Mesendoderm (in vitro differentiated cells): ENCODE data around the gene ARL1.
"Not testable (repeated sequence)": the region's sequence is repeated elsewhere in the genome, so short reads cannot be mapped to it uniquely, and the experiment has no call there.

Experiments
- DNase-seq: peaks from one replicate; pipeline ENCODE4 v3.0.0; 2013
- H2AK5ac ChIP-seq: 2 replicates; pipeline ENCODE4 v1.6.1; 2013; ENCODE audit warnings: low read length, inconsistent platforms
- H2BK120ac ChIP-seq: 2 replicates; pipeline ENCODE4 v1.6.1; 2013; ENCODE audit warnings: low read depth, mild to moderate bottlenecking, low read length, moderate library complexity, mixed read lengths
- H2BK15ac ChIP-seq: replicated peaks from 2 replicates; pipeline ENCODE4 v1.6.1; 2013; ENCODE audit warnings: low read depth, mild to moderate bottlenecking, moderate library complexity
- H2BK5ac ChIP-seq: 2 replicates; pipeline ENCODE4 v1.6.1; 2013; ENCODE audit warnings: low read length, inconsistent platforms
- H3K18ac ChIP-seq: 2 replicates; pipeline ENCODE4 v1.6.1; 2013; ENCODE audit warnings: mild to moderate bottlenecking, low read length, mixed read lengths
- H3K23ac ChIP-seq: one replicate; pipeline ENCODE4 v1.6.1; 2013; ENCODE audit warnings: low read length
- H3K27ac ChIP-seq: 2 replicates; pipeline ENCODE4 v1.5.1; 2013; ENCODE audit warnings: low read depth, mild to moderate bottlenecking, inconsistent platforms, low read length, moderate library complexity
- H3K27me3 ChIP-seq: 2 replicates; pipeline ENCODE4 v1.6.1; 2013; ENCODE audit warnings: low read length, control low read depth, mild to moderate bottlenecking, inconsistent platforms; ENCODE audit not compliant: insufficient read depth, poor library complexity
- H3K36me3 ChIP-seq: 2 replicates; pipeline ENCODE4 v1.6.1; 2013; ENCODE audit warnings: low read length, inconsistent platforms; ENCODE audit not compliant: control insufficient read depth, insufficient read depth
- H3K4ac ChIP-seq: one replicate; pipeline ENCODE4 v1.6.1; 2013; ENCODE audit warnings: low read depth, mild to moderate bottlenecking, low read length, moderate library complexity
- H3K4me1 ChIP-seq: 2 replicates; pipeline ENCODE4 v1.6.1; 2013; ENCODE audit warnings: low read depth, low read length, inconsistent platforms; ENCODE audit not compliant: control insufficient read depth
- H3K4me2 ChIP-seq: 2 replicates; pipeline ENCODE4 v1.6.1; 2013; ENCODE audit warnings: low read length
- H3K4me3 ChIP-seq: 2 replicates; pipeline ENCODE4 v1.5.1; 2013; ENCODE audit warnings: mild to moderate bottlenecking, low read length
- H3K56ac ChIP-seq: one replicate; pipeline ENCODE4 v1.6.1; 2013; ENCODE audit warnings: low read length
- H3K79me1 ChIP-seq: 2 replicates; pipeline ENCODE4 v1.6.1; 2013; ENCODE audit warnings: low read length, inconsistent platforms
- H3K79me2 ChIP-seq: 2 replicates; pipeline ENCODE4 v1.6.1; 2013; ENCODE audit warnings: mild to moderate bottlenecking, low read length; ENCODE audit not compliant: control insufficient read depth, insufficient read depth
- H3K9ac ChIP-seq: 2 replicates; pipeline ENCODE4 v1.6.1; 2013; ENCODE audit warnings: low read length, inconsistent platforms
- H4K5ac ChIP-seq: one replicate; pipeline ENCODE4 v1.6.1; 2013; ENCODE audit warnings: low read length
- H4K8ac ChIP-seq: one replicate; pipeline ENCODE4 v1.6.1; 2013; ENCODE audit warnings: low read depth, mild to moderate bottlenecking, control low read depth, low read length, moderate library complexity
- WGBS: extraction: QIAGEN DNeasy Blood & Tissue Kit; methylation state at CpG from one replicate; pipeline ENCODE4 v1.1.7; 2013; ENCODE audit warnings: low lambda C conversion rate, missing lambda C conversion rate; ENCODE audit not compliant: insufficient coverage; ENCODE audit errors: extremely low coverage; 5-methylcytosine and 5-hydroxymethylcytosine counted together

ARL1 gene

DNA sequence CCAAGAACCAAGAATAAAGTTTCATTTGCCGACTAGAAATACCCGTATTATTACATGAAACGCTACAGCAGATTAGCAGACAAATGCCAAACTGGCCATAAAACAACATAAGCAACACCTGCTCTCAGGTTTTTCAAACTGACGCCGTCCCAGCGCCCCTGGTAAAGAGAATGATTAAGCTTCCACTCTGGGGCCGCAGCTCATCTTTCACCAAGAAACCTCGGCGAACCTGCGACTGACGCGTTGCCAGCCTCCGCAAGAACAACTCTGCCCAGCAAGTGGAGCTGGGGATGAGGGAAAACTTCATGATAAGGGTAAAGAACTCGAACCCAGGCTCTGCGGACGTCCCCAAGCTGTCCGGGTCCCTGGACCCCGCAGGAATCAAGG, 530 bp downstream of the ARL1 start:
- peak overlapping the region; percentile 56 for H3K27ac ChIP-seq
- no peaks in the 10 kb centered on the region for H3K27me3 ChIP-seq
- peaks cover 6% of the 10 kb centered on the region for H3K79me1 ChIP-seq
- H3K9ac ChIP-seq: peak overlapping the region; percentile 89
- no peak overlapping the region for H3K18ac ChIP-seq
- no peak overlapping the region for H4K8ac ChIP-seq
- H2BK120ac ChIP-seq: no peak overlapping the region
- H3K4ac ChIP-seq: no peak overlapping the region
- H3K4me1 ChIP-seq: no peaks in the 10 kb centered on the region
- no peak overlapping the region for H2BK5ac ChIP-seq
- no peak overlapping the region for H3K23ac ChIP-seq
- no peak overlapping the region for H2BK15ac ChIP-seq
- peaks cover 18% of the 10 kb centered on the region for H3K79me2 ChIP-seq
- no peak overlapping the region for H2AK5ac ChIP-seq
- WGBS: no CpG with 5 or more reads among the region's 18 CpGs
- no peak overlapping the region for H4K5ac ChIP-seq
- no peaks in the 10 kb centered on the region for H3K36me3 ChIP-seq
- peak overlapping the region; percentile 95 for H3K4me3 ChIP-seq
- H3K56ac ChIP-seq: peak overlapping the region; percentile 92
- H3K4me2 ChIP-seq: peak overlapping the region; percentile 91
- DNase-seq: no peak

DNA sequence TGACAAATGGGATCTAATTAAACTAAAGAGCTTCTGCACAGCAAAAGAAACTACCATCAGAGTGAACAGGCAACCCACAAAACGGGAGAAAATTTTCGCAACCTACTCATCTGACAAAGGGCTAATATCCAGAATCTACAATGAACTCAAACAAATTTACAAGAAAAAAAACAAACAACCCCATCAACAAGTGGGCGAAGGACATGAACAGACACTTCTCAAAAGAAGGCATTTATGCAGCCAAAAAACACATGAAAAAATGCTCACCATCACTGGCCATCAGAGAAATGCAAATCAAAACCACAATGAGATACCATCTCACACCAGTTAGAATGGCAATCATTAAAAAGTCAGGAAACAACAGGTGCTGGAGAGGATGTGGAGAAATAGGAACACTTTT, 16.4 kb downstream of the ARL1 start:
- H3K4ac ChIP-seq, H3K56ac ChIP-seq, H3K79me2 ChIP-seq, H3K9ac ChIP-seq, H3K79me1 ChIP-seq, H2AK5ac ChIP-seq, H2BK120ac ChIP-seq, H2BK15ac ChIP-seq, H2BK5ac ChIP-seq, H4K5ac ChIP-seq, H3K4me2 ChIP-seq, H3K18ac ChIP-seq, H3K23ac ChIP-seq, H3K27ac ChIP-seq, H3K4me3 ChIP-seq, H3K27me3 ChIP-seq, H3K4me1 ChIP-seq, H3K36me3 ChIP-seq, DNase-seq, H4K8ac ChIP-seq: not testable (repeated sequence)
- no CpG with 5 or more reads among the region's 3 CpGs for WGBS

DNA sequence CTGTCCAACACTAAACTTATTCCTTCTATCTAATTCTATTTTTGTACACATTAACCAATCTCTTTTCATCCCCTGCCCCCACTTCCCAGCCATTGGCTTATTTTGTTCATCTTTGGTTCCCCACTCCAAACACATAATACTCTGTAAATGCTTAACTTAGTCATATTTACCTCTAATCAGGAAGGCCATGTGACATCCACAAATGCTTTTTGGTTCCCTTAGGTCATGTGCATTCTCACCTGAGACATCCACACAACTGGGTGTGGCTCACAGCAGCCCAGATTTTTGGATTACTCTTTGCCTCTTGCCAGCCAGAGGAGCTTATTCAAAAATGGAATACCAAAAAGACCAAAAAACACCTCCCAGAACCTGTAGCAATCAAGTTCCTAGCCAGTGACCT, 28.4 kb downstream of the ARL1 start:
- H2AK5ac ChIP-seq: no peak overlapping the region
- no peak overlapping the region for H3K4me2 ChIP-seq
- no peak overlapping the region for H2BK120ac ChIP-seq
- H3K56ac ChIP-seq: no peak overlapping the region
- H4K8ac ChIP-seq: no peak overlapping the region
- H2BK15ac ChIP-seq: no peak overlapping the region
- no peak overlapping the region for H3K23ac ChIP-seq
- H3K79me1 ChIP-seq: no peaks in the 10 kb centered on the region
- no peak overlapping the region for H3K9ac ChIP-seq
- no peak overlapping the region for H3K4ac ChIP-seq
- no peaks in the 10 kb centered on the region for H3K4me1 ChIP-seq
- peaks cover 8% of the 10 kb centered on the region for H3K36me3 ChIP-seq
- H3K27me3 ChIP-seq: no peaks in the 10 kb centered on the region
- H3K27ac ChIP-seq: no peak overlapping the region
- no peak overlapping the region for H3K4me3 ChIP-seq
- no peak for DNase-seq
- H4K5ac ChIP-seq: no peak overlapping the region
- H3K18ac ChIP-seq: no peak overlapping the region
- no peaks in the 10 kb centered on the region for H3K79me2 ChIP-seq
- H2BK5ac ChIP-seq: no peak overlapping the region

DNA sequence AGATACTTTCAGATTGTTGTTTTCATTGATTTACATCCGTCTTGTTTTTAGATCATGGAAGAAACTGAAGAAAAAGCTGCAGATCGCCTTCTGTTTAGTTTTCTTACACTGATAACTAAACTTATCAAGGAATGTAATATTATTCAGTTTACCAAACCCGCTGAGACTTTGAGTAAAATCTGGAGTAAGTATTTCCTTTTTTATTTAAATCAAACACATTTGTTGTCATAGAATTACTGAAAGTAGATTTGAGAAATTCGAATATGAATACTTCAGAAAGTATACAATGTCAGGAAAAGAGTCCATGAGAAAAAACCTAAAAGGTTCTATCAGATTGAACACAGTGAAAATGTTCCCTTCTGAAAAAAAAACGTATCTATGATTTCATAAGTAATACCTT, 32.0 kb downstream of the ARL1 start:
- H4K8ac ChIP-seq: no peak overlapping the region
- no peak overlapping the region for H3K4me2 ChIP-seq
- no peaks in the 10 kb centered on the region for H3K27me3 ChIP-seq
- H2AK5ac ChIP-seq: no peak overlapping the region
- no peak overlapping the region for H3K18ac ChIP-seq
- no peak overlapping the region for H2BK120ac ChIP-seq
- DNase-seq: no peak
- H3K27ac ChIP-seq: no peak overlapping the region
- H2BK15ac ChIP-seq: no peak overlapping the region
- no peak overlapping the region for H3K4ac ChIP-seq
- H3K23ac ChIP-seq: no peak overlapping the region
- no peaks in the 10 kb centered on the region for H3K4me1 ChIP-seq
- H3K79me1 ChIP-seq: no peaks in the 10 kb centered on the region
- no peak overlapping the region for H3K4me3 ChIP-seq
- no peak overlapping the region for H3K9ac ChIP-seq
- no peak overlapping the region for H3K56ac ChIP-seq
- H3K79me2 ChIP-seq: no peaks in the 10 kb centered on the region
- H4K5ac ChIP-seq: no peak overlapping the region
- no peak overlapping the region for H2BK5ac ChIP-seq
- H3K36me3 ChIP-seq: peaks cover 12% of the 10 kb centered on the region
- no CpG with 5 or more reads among the region's 5 CpGs for WGBS

DNA sequence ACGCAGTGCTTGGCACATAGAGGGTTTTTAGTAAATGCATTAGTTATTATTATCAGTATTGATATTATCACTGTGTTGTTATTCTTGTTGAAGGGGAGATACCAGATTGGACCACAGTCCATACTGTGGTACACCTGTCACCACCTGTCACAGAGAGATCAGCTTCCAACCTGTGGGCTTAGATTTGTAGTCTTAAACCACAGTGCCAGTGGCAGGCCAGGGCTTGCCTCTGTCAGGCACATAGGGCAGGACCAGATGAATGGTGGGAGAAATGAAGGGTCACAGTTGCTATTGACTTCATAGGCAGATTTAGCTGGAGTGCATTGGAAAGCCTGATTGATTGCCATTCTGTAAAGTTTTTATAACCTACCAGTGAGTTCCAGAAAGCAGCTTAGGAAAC, 35.1 kb downstream of the ARL1 start:
- H3K4me2 ChIP-seq: no peak overlapping the region
- no peak overlapping the region for H4K5ac ChIP-seq
- H3K27ac ChIP-seq: no peak overlapping the region
- H2AK5ac ChIP-seq: no peak overlapping the region
- no peaks in the 10 kb centered on the region for H3K27me3 ChIP-seq
- H3K79me1 ChIP-seq: no peaks in the 10 kb centered on the region
- no peak overlapping the region for H3K9ac ChIP-seq
- H3K56ac ChIP-seq: no peak overlapping the region
- H3K4me3 ChIP-seq: no peak overlapping the region
- no peak overlapping the region for H2BK5ac ChIP-seq
- WGBS: no CpG with 5 or more reads among the region's 1 CpG
- no peak overlapping the region for H2BK15ac ChIP-seq
- H3K36me3 ChIP-seq: peaks cover 9% of the 10 kb centered on the region
- H3K23ac ChIP-seq: no peak overlapping the region
- no peaks in the 10 kb centered on the region for H3K4me1 ChIP-seq
- no peaks in the 10 kb centered on the region for H3K79me2 ChIP-seq
- no peak overlapping the region for H3K4ac ChIP-seq
- H3K18ac ChIP-seq: no peak overlapping the region
- H2BK120ac ChIP-seq: no peak overlapping the region
- no peak overlapping the region for H4K8ac ChIP-seq
- DNase-seq: no peak

DNA sequence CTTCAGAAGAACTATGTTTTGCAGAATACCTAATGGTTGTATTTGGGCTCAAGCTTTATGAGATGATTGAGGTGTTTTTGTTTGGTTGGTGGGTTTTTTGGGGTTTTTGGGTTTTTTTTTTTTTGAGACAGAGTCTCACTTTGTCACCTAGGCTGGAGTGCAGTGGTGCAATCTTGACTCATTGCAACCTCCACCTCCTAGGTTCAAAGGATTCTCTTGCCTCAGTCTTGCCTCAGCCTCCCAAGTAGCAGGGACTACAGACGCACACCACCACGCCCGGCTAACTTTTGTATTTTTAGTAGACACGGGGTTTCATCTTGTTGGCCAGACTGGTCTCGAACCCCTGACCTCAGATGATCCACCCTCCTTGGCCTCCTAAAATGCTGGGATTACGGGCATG, 39.6 kb downstream of the ARL1 start:
- Histone ChIP-seq H3K9ac (no peak overlapping the region), H3K27ac (no peak overlapping the region), H2BK120ac (no peak overlapping the region), H3K36me3 (peaks cover 7% of the 10 kb centered on the region), H3K56ac (no peak overlapping the region), H3K27me3 (no peaks in the 10 kb centered on the region), H3K18ac (no peak overlapping the region), H4K5ac (no peak overlapping the region), H3K4me1 (no peaks in the 10 kb centered on the region), H4K8ac (no peak overlapping the region), H3K79me2 (no peaks in the 10 kb centered on the region), H2BK5ac (no peak overlapping the region), H3K4ac (no peak overlapping the region), H3K4me2 (no peak overlapping the region), H3K23ac (no peak overlapping the region), H2BK15ac (no peak overlapping the region), H3K79me1 (no peaks in the 10 kb centered on the region), H3K4me3 (no peak overlapping the region), H2AK5ac (no peak overlapping the region)
- WGBS: no CpG with 5 or more reads among the region's 6 CpGs
- DNase-seq: no peak
